ENCODE results near the gene KRTAP5-7.
"Not testable (repeated sequence)": the region's sequence is repeated elsewhere in the genome, so short reads cannot be mapped to it uniquely, and the experiment has no call there.

Gene KRTAP5-7

DNA sequence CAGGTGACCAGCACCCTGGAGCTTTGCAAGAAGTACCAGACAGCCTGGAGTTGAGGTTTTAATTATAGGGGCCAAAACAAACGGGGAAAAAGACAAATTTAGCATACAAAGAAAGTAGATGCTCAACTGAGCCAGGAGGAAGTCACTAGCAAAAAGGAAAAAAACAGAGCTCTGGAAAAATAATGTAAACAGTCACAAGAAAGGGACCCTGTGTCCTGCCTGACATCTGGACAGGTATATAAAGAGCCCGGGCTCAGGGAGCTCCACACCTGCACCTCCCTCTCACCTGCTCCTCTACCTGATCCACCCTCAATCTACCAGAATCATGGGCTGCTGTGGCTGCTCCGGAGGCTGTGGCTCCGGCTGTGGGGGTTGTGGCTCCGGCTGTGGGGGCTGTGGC is 38.2 kb downstream of the KRTAP5-7 start, which contains the start of gene KRTAP5-10:
TSS of gene KRTAP5-10 (plus strand) at position 301 of the 400 bp plus-strand sequence. CDS start at position 326, 25 bp downstream.
- Histone ChIP-seq H3K27ac (ENCODE audit: low read length) (no peak within 1 kb of the TSS), H3K79me2 (ENCODE audit: low read length) (no peaks in the 10 kb centered on the region), H3K36me3 (replicated peaks; ENCODE audit: low read depth, low read length) (no peaks in the 10 kb centered on the region), H3K9ac (ENCODE audit: low read length) (no peak within 1 kb of the TSS), H2AFZ (ENCODE audit: low read depth, low read length) (no peak within 1 kb of the TSS), H4K20me1 (ENCODE audit: insufficient read depth, low read length) (no peaks in the 10 kb centered on the region), H3K27me3 (ENCODE audit: low read depth, low read length) (peaks cover 46% of the 10 kb centered on the region), H3K4me3 (ENCODE audit: low read length) (no peak within 1 kb of the TSS), H3K4me2 (ENCODE audit: low read length) (no peak within 1 kb of the TSS), H3K4me1 (ENCODE audit: low read length) (no peaks in the 10 kb centered on the region), H3K9me3 (ENCODE audit: insufficient read depth, low read length) (no peaks in the 10 kb centered on the region)
- TF ChIP-seq, protein P1, sequence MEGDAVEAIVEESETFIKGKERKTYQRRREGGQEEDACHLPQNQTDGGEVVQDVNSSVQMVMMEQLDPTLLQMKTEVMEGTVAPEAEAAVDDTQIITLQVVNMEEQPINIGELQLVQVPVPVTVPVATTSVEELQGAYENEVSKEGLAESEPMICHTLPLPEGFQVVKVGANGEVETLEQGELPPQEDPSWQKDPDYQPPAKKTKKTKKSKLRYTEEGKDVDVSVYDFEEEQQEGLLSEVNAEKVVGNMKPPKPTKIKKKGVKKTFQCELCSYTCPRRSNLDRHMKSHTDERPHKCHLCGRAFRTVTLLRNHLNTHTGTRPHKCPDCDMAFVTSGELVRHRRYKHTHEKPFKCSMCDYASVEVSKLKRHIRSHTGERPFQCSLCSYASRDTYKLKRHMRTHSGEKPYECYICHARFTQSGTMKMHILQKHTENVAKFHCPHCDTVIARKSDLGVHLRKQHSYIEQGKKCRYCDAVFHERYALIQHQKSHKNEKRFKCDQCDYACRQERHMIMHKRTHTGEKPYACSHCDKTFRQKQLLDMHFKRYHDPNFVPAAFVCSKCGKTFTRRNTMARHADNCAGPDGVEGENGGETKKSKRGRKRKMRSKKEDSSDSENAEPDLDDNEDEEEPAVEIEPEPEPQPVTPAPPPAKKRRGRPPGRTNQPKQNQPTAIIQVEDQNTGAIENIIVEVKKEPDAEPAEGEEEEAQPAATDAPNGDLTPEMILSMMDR (IDR thresholded peaks at IDR 0.05; ENCODE audit: low read depth, low read length), result no peak
- TF ChIP-seq EZH2phosphoT487 (IDR thresholded peaks at IDR 0.05; ENCODE audit: low read depth), result no peak

DNA sequence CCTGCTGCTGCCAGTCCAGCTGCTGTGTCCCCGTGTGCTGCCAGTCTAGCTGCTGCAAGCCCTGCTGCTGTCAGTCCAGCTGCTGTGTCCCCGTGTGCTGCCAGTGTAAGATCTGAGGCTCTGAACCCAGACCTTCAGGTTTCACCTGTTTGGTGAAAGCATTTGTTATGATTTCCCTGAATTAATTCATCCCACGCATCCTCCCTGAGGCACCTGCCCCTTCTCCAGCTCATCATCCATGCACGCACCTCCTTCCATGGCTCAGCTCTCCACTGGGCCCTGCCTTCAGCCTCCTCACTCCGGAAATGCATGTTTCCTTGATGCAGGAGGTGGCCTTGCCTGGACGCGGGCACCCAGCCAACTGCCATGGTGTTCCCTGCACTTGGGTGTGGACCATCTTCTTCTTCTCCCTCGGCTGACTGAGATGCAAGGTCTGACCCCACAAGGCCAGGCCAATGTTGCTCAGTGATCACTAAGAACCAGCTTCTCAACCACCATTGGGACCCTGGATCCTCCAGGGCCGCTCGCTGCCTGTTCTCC is 39.1 kb downstream of the KRTAP5-7 start:
- no peak overlapping the region for H3K9ac ChIP-seq (ENCODE audit: low read length)
- no peak overlapping the region for H2AFZ ChIP-seq (ENCODE audit: low read depth, low read length)
- H3K4me3 ChIP-seq (ENCODE audit: low read length), result no peak overlapping the region
- H4K20me1 ChIP-seq (ENCODE audit: insufficient read depth, low read length), result no peaks in the 10 kb centered on the region
- H3K27ac ChIP-seq (ENCODE audit: low read length), result no peak overlapping the region
- no peaks in the 10 kb centered on the region for H3K9me3 ChIP-seq (ENCODE audit: insufficient read depth, low read length)
- peaks cover 44% of the 10 kb centered on the region for H3K27me3 ChIP-seq (ENCODE audit: low read depth, low read length)
- H3K36me3 ChIP-seq (replicated peaks; ENCODE audit: low read depth, low read length), result no peaks in the 10 kb centered on the region
- H3K4me1 ChIP-seq (ENCODE audit: low read length), result no peaks in the 10 kb centered on the region
- no peak overlapping the region for H3K4me2 ChIP-seq (ENCODE audit: low read length)
- TF ChIP-seq, protein P1 (IDR thresholded peaks at IDR 0.05; ENCODE audit: low read depth, low read length), result no peak
- TF ChIP-seq EZH2phosphoT487 (IDR thresholded peaks at IDR 0.05; ENCODE audit: low read depth), result no peak
- H3K79me2 ChIP-seq (ENCODE audit: low read length), result no peaks in the 10 kb centered on the region

DNA sequence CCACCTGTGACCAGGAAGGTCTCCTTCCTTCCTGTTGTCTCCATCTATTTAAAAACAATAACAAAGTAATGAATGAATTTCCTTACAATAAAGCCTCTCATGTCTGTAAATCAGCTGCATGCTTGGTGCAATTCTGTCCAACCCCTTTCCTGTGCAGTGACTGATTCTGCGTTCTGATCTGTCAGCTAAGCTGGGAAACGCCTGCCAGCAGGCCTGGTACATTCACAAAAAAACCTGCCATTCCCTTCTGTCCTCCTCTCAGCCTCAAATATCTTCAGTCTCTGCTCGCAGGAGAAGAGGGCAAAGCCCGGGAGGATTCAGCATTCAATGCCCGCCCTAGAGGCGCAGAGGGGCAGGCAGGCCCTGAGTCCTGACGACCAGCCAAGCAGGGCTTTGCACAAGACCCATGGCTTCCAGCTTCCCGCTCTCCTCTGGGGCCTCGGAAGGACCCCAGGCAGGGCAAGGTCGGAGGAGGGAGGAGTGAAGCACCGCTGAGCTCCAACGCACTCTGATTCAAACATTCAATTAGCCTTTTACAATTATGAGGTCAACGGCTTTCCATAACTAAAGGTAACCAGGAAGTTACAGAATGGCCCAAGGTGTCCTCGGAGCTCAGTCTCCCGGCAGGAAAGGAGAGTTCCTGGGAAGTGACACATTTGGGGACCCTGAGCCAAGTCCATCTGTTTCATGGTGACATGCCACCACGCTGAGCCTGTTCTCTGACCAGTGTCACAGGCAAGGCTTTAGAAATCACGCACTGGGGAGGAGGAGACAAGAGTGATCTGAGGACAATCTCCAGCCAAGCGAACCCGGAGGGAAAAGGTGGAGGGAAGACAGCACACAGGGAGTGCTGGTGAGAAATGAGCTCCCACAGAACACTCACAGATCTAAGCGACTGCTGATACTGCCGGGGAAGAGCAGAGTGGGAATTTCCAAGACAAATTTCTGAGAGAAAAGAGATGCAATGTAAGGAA is 39.8 kb downstream of the KRTAP5-7 start:
- not testable (repeated sequence) for H3K9ac ChIP-seq (ENCODE audit: low read length)

DNA sequence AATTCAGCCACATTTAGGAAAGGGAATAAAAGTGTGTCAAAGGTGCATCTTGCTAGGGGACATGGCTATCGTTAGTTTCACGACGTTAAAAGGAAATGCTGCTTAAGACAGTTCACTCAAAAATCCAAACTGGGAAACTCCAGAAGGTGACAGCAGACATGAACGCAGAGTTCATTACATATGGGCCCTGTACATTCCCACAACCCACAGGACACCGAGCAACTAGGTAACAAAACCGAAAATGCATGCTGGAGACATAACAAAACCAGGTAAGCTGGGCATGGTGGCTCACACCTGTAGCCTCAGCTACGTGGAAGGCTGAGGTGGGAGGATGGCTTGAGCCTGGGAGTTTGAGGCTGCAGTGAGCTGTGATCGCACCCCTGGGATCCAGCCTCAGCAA is 40.6 kb downstream of the KRTAP5-7 start:
- H3K27me3 ChIP-seq (ENCODE audit: low read depth, low read length), result peaks cover 31% of the 10 kb centered on the region
- H3K4me2 ChIP-seq (ENCODE audit: low read length); H3K4me1 ChIP-seq (ENCODE audit: low read length); H3K9me3 ChIP-seq (ENCODE audit: insufficient read depth, low read length); H2AFZ ChIP-seq (ENCODE audit: low read depth, low read length); H3K36me3 ChIP-seq (replicated peaks; ENCODE audit: low read depth, low read length); H3K4me3 ChIP-seq (ENCODE audit: low read length); H3K27ac ChIP-seq (ENCODE audit: low read length); H4K20me1 ChIP-seq (ENCODE audit: insufficient read depth, low read length); H3K9ac ChIP-seq (ENCODE audit: low read length); H3K79me2 ChIP-seq (ENCODE audit: low read length): not testable (repeated sequence)

More for the DNA sequence above, 39.8 kb downstream of the KRTAP5-7 start:
- H3K79me2 ChIP-seq (ENCODE audit: low read length); H2AFZ ChIP-seq (ENCODE audit: low read depth, low read length); H4K20me1 ChIP-seq (ENCODE audit: insufficient read depth, low read length); H3K36me3 ChIP-seq (replicated peaks; ENCODE audit: low read depth, low read length); H3K4me3 ChIP-seq (ENCODE audit: low read length); H3K4me2 ChIP-seq (ENCODE audit: low read length); H3K27ac ChIP-seq (ENCODE audit: low read length); H3K4me1 ChIP-seq (ENCODE audit: low read length); H3K9me3 ChIP-seq (ENCODE audit: insufficient read depth, low read length): not testable (repeated sequence)
- H3K27me3 ChIP-seq (ENCODE audit: low read depth, low read length), result peaks cover 37% of the 10 kb centered on the region
